Fibroblast of lung (primary cell): Measurements from ENCODE around the gene MAML2. TPM values are rescaled to one million over a fixed set of nuclear protein-coding genes. Genes with fewer than 3 reads are reported as not detected.

Source experiments
- DNase-seq, 2 donors: peaks; one replicate each; pipeline versions ENCODE4 v3.0.0 to v3.0.0-alpha.2; 2010; ENCODE audit warnings: low read depth in 2 of 2
- H2AFZ ChIP-seq: 2 replicates; pipeline ENCODE4 v1.5.1; 2012; ENCODE audit warnings: low read length, control low read depth, inconsistent platforms
- H3K27ac ChIP-seq: 2 replicates; pipeline ENCODE4 v1.5.1; 2011; ENCODE audit warnings: low read length, control low read depth; ENCODE audit not compliant: insufficient read depth
- H3K27me3 ChIP-seq: 2 replicates; pipeline ENCODE4 v1.5.1; 2011; ENCODE audit warnings: mild to moderate bottlenecking, low read length; ENCODE audit not compliant: control insufficient read depth, insufficient read depth
- H3K36me3 ChIP-seq: 2 replicates; pipeline ENCODE4 v1.5.1; 2011; ENCODE audit warnings: low read length; ENCODE audit not compliant: control insufficient read depth, insufficient read depth
- H3K4me1 ChIP-seq: 2 replicates; pipeline ENCODE4 v1.5.1; 2011; ENCODE audit warnings: low read length; ENCODE audit not compliant: control insufficient read depth, insufficient read depth; ENCODE audit errors: extremely low read depth
- H3K4me2 ChIP-seq: 2 replicates; pipeline ENCODE4 v1.5.1; 2011; ENCODE audit warnings: low read length, control low read depth; ENCODE audit not compliant: insufficient read depth; ENCODE audit errors: extremely low read depth
- H3K4me3 ChIP-seq, 4 experiments: fragments of 200-600 bp in 1 of 4; sonication (generic) in 1 of 4; replicated peaks in 1 of 4; 2 replicates each; pipeline ENCODE4 v1.5.1; 2011 to 2016; ENCODE audit warnings: low read length in 4 of 4, low read depth in 3 of 4, mild to moderate bottlenecking in 3 of 4, control low read depth in 2 of 4, inconsistent platforms in 1 of 4, mixed read lengths in 1 of 4; ENCODE audit not compliant: insufficient read depth in 1 of 4; ENCODE audit errors: control extremely low read depth in 1 of 4
- H3K79me2 ChIP-seq: 2 replicates; pipeline ENCODE4 v1.5.1; 2012; ENCODE audit warnings: mild to moderate bottlenecking, low read length, inconsistent platforms; ENCODE audit not compliant: control insufficient read depth, insufficient read depth
- H3K9ac ChIP-seq: 2 replicates; pipeline ENCODE4 v1.5.1; 2011; ENCODE audit warnings: mild to moderate bottlenecking, low read length, control low read depth; ENCODE audit not compliant: insufficient read depth
- H3K9me3 ChIP-seq: 2 replicates; pipeline ENCODE4 v1.5.1; 2012; ENCODE audit warnings: low read depth, low read length; ENCODE audit not compliant: control insufficient read depth, insufficient read depth
- H4K20me1 ChIP-seq: 2 replicates; pipeline ENCODE4 v1.5.1; 2011; ENCODE audit warnings: low read length; ENCODE audit not compliant: control insufficient read depth, insufficient read depth; ENCODE audit errors: extremely low read depth
- EZH2 ChIP-seq: IDR thresholded peaks from 2 replicates; pipeline ENCODE4 v1.5.1; 2012; ENCODE audit warnings: low read length, control low read depth, mild to moderate bottlenecking; ENCODE audit errors: missing control alignments
- polyA plus RNA-seq, 2 donors: library from polyadenylated mRNA; depleted of rRNA in 1 of 2; stranded (reverse) in 1 of 2; unstranded in 1 of 2; fragments of >200 nt; gene quantifications; 2 replicates each; pipeline ENCODE4 v1.2.1, GENCODE V29; 2011 to 2012; ENCODE audit warnings: missing spikeins in 1 of 2
- total RNA-seq: library from RNA; depleted of rRNA; stranded (reverse); fragments of >200 nt; gene quantifications from 2 replicates; pipeline ENCODE4 v1.2.1, GENCODE V29; 2014
- TF ChIP-seq, protein P1 (sequence below), 2 donors: IDR thresholded peaks in 1 of 2; conservative IDR thresholded peaks in 1 of 2; 1 replicate in 1 of 2; 2 replicates in 1 of 2; pipeline ENCODE4 v1.5.1; 2011 to 2012; ENCODE audit warnings: low read length in 2 of 2, control low read depth in 1 of 2, inconsistent platforms in 1 of 2, low read depth in 1 of 2, mild to moderate bottlenecking in 1 of 2

Gene MAML2
- total and polyA plus RNA-seq, 2 donors (not counting 1 experiment from before 2014, with no cell fraction given) = 13.0 to 19.0 TPM

DNA sequence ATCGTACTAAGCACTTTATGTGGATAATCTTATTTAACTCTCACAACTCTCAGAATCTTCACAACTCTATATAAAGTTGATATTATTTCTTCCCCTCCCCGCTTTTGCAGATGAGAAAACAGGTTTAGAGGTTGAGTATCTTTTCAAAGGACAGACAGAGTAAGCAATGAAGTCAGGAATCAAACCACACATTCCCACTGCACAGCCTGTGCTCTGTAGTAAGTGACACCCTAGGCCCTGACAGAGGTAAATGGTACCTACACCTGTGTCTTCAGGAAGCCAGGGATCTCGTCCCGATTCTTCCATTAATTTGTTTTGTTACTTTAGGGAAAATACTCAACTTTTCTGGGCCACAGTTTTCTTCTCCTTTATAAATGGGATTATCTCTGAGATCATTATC lies 246.6 kb downstream of the MAML2 start:
- Histone ChIP-seq H4K20me1 (no peaks in the 10 kb centered on the region), H3K4me1 (peaks cover 19% of the 10 kb centered on the region), H3K27ac (no peak overlapping the region), H3K9me3 (no peaks in the 10 kb centered on the region), H3K27me3 (no peaks in the 10 kb centered on the region), H3K79me2 (peaks cover 4% of the 10 kb centered on the region), H2AFZ (no peak overlapping the region), H3K36me3 (peaks cover 3% of the 10 kb centered on the region), H3K9ac (no peak overlapping the region), H3K4me3 (no peak overlapping the region), H3K4me2 (no peak overlapping the region)
- no peak for DNase-seq
- TF ChIP-seq EZH2 = no peak

DNA sequence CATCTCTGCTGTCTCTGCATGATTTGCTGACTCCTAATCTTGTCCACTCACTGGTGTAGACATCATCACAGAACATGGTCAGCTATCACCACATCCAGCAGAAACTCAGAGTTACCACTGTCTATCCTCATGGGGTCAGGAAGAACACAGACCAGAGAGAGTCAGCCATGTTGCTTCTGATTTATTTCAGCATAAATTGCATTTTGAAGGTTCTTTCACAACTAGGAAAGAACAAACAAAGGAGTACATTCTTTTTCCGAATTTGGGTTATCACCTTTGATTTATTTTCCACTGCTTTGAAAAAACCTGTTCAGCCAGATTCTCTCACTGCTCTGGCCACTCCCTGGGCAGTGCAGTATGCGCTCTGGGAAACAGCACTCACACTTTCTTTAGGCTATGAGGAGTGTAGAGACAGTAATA lies 247.1 kb downstream of the MAML2 start:
- Histone ChIP-seq H3K9ac (no peak overlapping the region), H3K4me1 (peaks cover 24% of the 10 kb centered on the region), H2AFZ (no peak overlapping the region), H3K4me2 (no peak overlapping the region), H3K79me2 (peaks cover 4% of the 10 kb centered on the region), H3K9me3 (no peaks in the 10 kb centered on the region), H3K36me3 (peaks cover 3% of the 10 kb centered on the region), H3K4me3 (no peak overlapping the region), H4K20me1 (no peaks in the 10 kb centered on the region), H3K27ac (no peak overlapping the region), H3K27me3 (no peaks in the 10 kb centered on the region)
- no peak for TF ChIP-seq EZH2
- TF ChIP-seq, protein P1, sequence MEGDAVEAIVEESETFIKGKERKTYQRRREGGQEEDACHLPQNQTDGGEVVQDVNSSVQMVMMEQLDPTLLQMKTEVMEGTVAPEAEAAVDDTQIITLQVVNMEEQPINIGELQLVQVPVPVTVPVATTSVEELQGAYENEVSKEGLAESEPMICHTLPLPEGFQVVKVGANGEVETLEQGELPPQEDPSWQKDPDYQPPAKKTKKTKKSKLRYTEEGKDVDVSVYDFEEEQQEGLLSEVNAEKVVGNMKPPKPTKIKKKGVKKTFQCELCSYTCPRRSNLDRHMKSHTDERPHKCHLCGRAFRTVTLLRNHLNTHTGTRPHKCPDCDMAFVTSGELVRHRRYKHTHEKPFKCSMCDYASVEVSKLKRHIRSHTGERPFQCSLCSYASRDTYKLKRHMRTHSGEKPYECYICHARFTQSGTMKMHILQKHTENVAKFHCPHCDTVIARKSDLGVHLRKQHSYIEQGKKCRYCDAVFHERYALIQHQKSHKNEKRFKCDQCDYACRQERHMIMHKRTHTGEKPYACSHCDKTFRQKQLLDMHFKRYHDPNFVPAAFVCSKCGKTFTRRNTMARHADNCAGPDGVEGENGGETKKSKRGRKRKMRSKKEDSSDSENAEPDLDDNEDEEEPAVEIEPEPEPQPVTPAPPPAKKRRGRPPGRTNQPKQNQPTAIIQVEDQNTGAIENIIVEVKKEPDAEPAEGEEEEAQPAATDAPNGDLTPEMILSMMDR (conservative IDR thresholded peaks at IDR 0.05 in 1 of 2, IDR thresholded peaks at IDR 0.05 in 1 of 2; ENCODE audit: low read depth in 1 of 2, low read length in 2 of 2) = no peak
- DNase-seq = no peak

DNA sequence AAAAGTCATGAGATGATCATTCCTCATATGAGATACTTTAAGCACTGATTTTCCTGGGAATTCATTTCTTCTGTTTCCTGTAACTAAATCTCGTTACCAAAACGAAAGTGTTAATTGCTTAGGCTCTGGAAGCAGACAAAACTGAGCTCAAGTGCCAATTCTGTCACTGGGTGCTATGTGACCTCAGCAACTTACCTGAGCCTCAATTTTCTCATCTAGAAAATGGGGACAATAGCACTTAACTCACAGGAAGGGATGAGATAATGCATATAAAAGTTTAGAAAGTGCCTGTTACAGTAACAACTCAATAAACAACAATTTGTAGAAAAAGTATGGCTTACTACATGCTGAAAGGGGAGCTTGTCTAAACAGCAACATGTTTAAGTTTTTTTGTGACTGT lies 248.8 kb downstream of the MAML2 start:
- peaks cover 3% of the 10 kb centered on the region for H3K36me3 ChIP-seq
- no peak overlapping the region for H2AFZ ChIP-seq
- no peak overlapping the region for H3K4me3 ChIP-seq
- no peaks in the 10 kb centered on the region for H3K9me3 ChIP-seq
- H3K27me3 ChIP-seq = no peaks in the 10 kb centered on the region
- peaks cover 2% of the 10 kb centered on the region for H3K79me2 ChIP-seq
- H3K27ac ChIP-seq = no peak overlapping the region
- TF ChIP-seq EZH2 = no peak
- TF ChIP-seq, protein P1 (conservative IDR thresholded peaks at IDR 0.05 in 1 of 2, IDR thresholded peaks at IDR 0.05 in 1 of 2; ENCODE audit: low read depth in 1 of 2, low read length in 2 of 2) = no peak
- no peaks in the 10 kb centered on the region for H4K20me1 ChIP-seq
- no peak overlapping the region for H3K9ac ChIP-seq
- DNase-seq = no peak
- peaks cover 30% of the 10 kb centered on the region for H3K4me1 ChIP-seq
- no peak overlapping the region for H3K4me2 ChIP-seq
